Suprapubic skin (tissue), 4 donors: ENCODE data around the gene ITM2C. TPM values are rescaled to one million over a fixed set of nuclear protein-coding genes. Genes with fewer than 3 reads are reported as not detected.

Experiments used
- DNase-seq, 2 donors: peaks; one replicate each; pipeline ENCODE4 v3.0.0-alpha.2; 2019; ENCODE audit warnings: low spot score in 2 of 2
- H3K27ac ChIP-seq: fragments of 200-600 bp; sonication (generic); one replicate; pipeline ENCODE4 v1.5.1; 2019
- H3K27me3 ChIP-seq: fragments of 200-600 bp; sonication (generic); one replicate; pipeline ENCODE4 v1.5.1; 2019
- H3K36me3 ChIP-seq: fragments of 200-600 bp; sonication (generic); one replicate; pipeline ENCODE4 v1.5.1; 2019
- H3K4me1 ChIP-seq: fragments of 200-600 bp; sonication (generic); one replicate; pipeline ENCODE4 v1.5.1; 2019
- H3K4me3 ChIP-seq: fragments of 200-600 bp; sonication (generic); one replicate; pipeline ENCODE4 v1.5.1; 2019; ENCODE audit warnings: mild to moderate bottlenecking
- H3K9me3 ChIP-seq: fragments of 200-600 bp; sonication (generic); one replicate; pipeline ENCODE4 v1.5.1; 2019
- CTCF ChIP-seq, 2 donors: fragments of 200-600 bp in 1 of 2; fragments of 450-650 bp in 1 of 2; sonication (generic) in 1 of 2; IDR thresholded peaks; one replicate each; pipeline ENCODE4 v1.5.1; 2016 to 2019; ENCODE audit warnings: antibody characterized with exemption in 2 of 2, mild to moderate bottlenecking in 1 of 2, moderate library complexity in 1 of 2
- EP300 ChIP-seq: sonication (generic); formaldehyde crosslinking; IDR thresholded peaks from one replicate; pipeline ENCODE4 v1.6.1; 2017; ENCODE audit warnings: antibody characterized with exemption
- POLR2A ChIP-seq, 2 donors: fragments of 450-650 bp; IDR thresholded peaks; one replicate each; pipeline ENCODE4 v1.6.1; 2017; ENCODE audit warnings: antibody characterized with exemption in 2 of 2, mild to moderate bottlenecking in 2 of 2, moderate library complexity in 2 of 2
- POLR2AphosphoS5 ChIP-seq, 3 donors: sonication (generic); formaldehyde crosslinking; IDR thresholded peaks; one replicate each; pipeline ENCODE4 v1.6.1; 2017; ENCODE audit warnings: antibody characterized with exemption in 3 of 3
- WGBS: methylation state at CpG from one replicate; pipeline ENCODE4 v1.1.5; 2018; 5-methylcytosine and 5-hydroxymethylcytosine counted together
- total RNA-seq, 4 donors: library from RNA; depleted of rRNA; stranded (reverse); fragments of >200 nt; gene quantifications; one replicate each; pipeline ENCODE4 v1.1.0, GENCODE V29; 2016

Gene ITM2C
- total RNA-seq, 4 donors from 2014 or later = 9.0 to 17.9 (median 11.4) TPM

- TF ChIP-seq EP300 = no peak
- TF ChIP-seq CTCF (IDR thresholded peaks at IDR 0.05) = no peak
- TF ChIP-seq POLR2A (IDR thresholded peaks at IDR 0.05) = no peak
- TF ChIP-seq POLR2AphosphoS5 (IDR thresholded peaks at IDR 0.05) = no peak
- Histone ChIP-seq H3K36me3 (peaks cover 13% of the 10 kb centered on the region), H3K4me1 (no peaks in the 10 kb centered on the region), H3K9me3 (no peaks in the 10 kb centered on the region), H3K27me3 (no peaks in the 10 kb centered on the region), H3K4me3 (no peak overlapping the region), H3K27ac (no peak overlapping the region)
- 86% methylated on average over 14 of the region's 20 CpGs for WGBS
- DNase-seq = peak in 1 of 2 donors; percentile 68
Measured at GRCh38 chr2:230877759-230878598, 13.2 kb downstream of the ITM2C start.

- Histone ChIP-seq H3K4me1 (no peaks in the 10 kb centered on the region), H3K27me3 (no peaks in the 10 kb centered on the region), H3K27ac (no peak overlapping the region), H3K4me3 (no peak overlapping the region), H3K9me3 (no peaks in the 10 kb centered on the region), H3K36me3 (peaks cover 13% of the 10 kb centered on the region)
- no peak for TF ChIP-seq POLR2AphosphoS5 (IDR thresholded peaks at IDR 0.05)
- no peak for TF ChIP-seq EP300
- no peak for TF ChIP-seq CTCF (IDR thresholded peaks at IDR 0.05)
- no peak for TF ChIP-seq POLR2A (IDR thresholded peaks at IDR 0.05)
- WGBS = 76% methylated on average over 10 of the region's 10 CpGs
- peak in 1 of 2 donors; percentile 59 for DNase-seq
Measured at GRCh38 chr2:230878599-230879188, 14.0 kb downstream of the ITM2C start.

- WGBS = 75% methylated on average over 11 of the region's 11 CpGs
- TF ChIP-seq EP300 (no peak), POLR2A (IDR thresholded peaks at IDR 0.05) (no peak), POLR2AphosphoS5 (IDR thresholded peaks at IDR 0.05) (no peak), CTCF (IDR thresholded peaks at IDR 0.05) (no peak)
- H3K4me3 ChIP-seq = no peak overlapping the region
- H3K4me1 ChIP-seq = no peaks in the 10 kb centered on the region
- no peak overlapping the region for H3K27ac ChIP-seq
- H3K36me3 ChIP-seq = peaks cover 13% of the 10 kb centered on the region
- H3K9me3 ChIP-seq = no peaks in the 10 kb centered on the region
- H3K27me3 ChIP-seq = no peaks in the 10 kb centered on the region
- DNase-seq = peak in 1 of 2 donors; percentile 23
Measured at GRCh38 chr2:230879271-230879882, 14.6 kb downstream of the ITM2C start.

- no peak overlapping the region for H3K4me3 ChIP-seq
- DNase-seq = no peak
- no peak for TF ChIP-seq POLR2A (IDR thresholded peaks at IDR 0.05)
- no peak for TF ChIP-seq EP300
- no peak for TF ChIP-seq CTCF (IDR thresholded peaks at IDR 0.05)
- TF ChIP-seq POLR2AphosphoS5 (IDR thresholded peaks at IDR 0.05) = no peak
- H3K27me3 ChIP-seq = no peaks in the 10 kb centered on the region
- WGBS = 92% methylated on average over 9 of the region's 9 CpGs
- no peaks in the 10 kb centered on the region for H3K4me1 ChIP-seq
- H3K27ac ChIP-seq = no peak overlapping the region
- no peaks in the 10 kb centered on the region for H3K9me3 ChIP-seq
- peaks cover 13% of the 10 kb centered on the region for H3K36me3 ChIP-seq
Measured at GRCh38 chr2:230879891-230880290, 15.1 kb downstream of the ITM2C start.

- Histone ChIP-seq H3K4me1 (no peaks in the 10 kb centered on the region), H3K4me3 (no peak overlapping the region), H3K9me3 (no peaks in the 10 kb centered on the region), H3K27ac (no peak overlapping the region), H3K36me3 (peaks cover 12% of the 10 kb centered on the region), H3K27me3 (no peaks in the 10 kb centered on the region)
- no peak for TF ChIP-seq EP300
- no peak for TF ChIP-seq POLR2AphosphoS5 (IDR thresholded peaks at IDR 0.05)
- no peak for TF ChIP-seq CTCF (IDR thresholded peaks at IDR 0.05)
- no peak for TF ChIP-seq POLR2A (IDR thresholded peaks at IDR 0.05)
- WGBS = 88% methylated on average over 7 of the region's 7 CpGs
- no peak for DNase-seq
Measured at GRCh38 chr2:230881840-230882239, 17.1 kb downstream of the ITM2C start.
